ENCODE results near the gene ETF1.

GRCh38 chr5:138458856-138459255 is 84.2 kb downstream of the ETF1 start:
- TF ChIP-seq MYC (IDR thresholded peaks at IDR 0.05; ENCODE audit: low read depth, low read length), result no peak
- no peak for TF ChIP-seq CTCF (IDR thresholded peaks at IDR 0.05; ENCODE audit: low read depth, low read length)
- no peak for TF ChIP-seq POLR2A (IDR thresholded peaks at IDR 0.05; ENCODE audit: extremely low read depth, insufficient read length)

All from NB4 (cell line).